Peyer's patch (tissue), 4 donors: ENCODE data around the gene TFAM.

Source experiments
- CTCF ChIP-seq, 6 experiments: fragments of 450-650 bp in 4 of 6; fragments of 200-600 bp in 2 of 6; sonication (generic) in 1 of 6; IDR thresholded peaks; one replicate each; pipeline ENCODE4 v1.5.1; 2017 to 2019; ENCODE audit warnings: antibody characterized with exemption in 6 of 6, mild to moderate bottlenecking in 3 of 6, moderate library complexity in 1 of 6
- POLR2A ChIP-seq, 2 donors: fragments of 450-650 bp; IDR thresholded peaks; one replicate each; pipeline ENCODE4 v1.5.1; 2017; ENCODE audit warnings: antibody characterized with exemption in 2 of 2, mild to moderate bottlenecking in 2 of 2, moderate library complexity in 2 of 2

GRCh38 chr10:58382489-58382995 is 2.7 kb upstream of the TFAM start:
- TF ChIP-seq POLR2A (IDR thresholded peaks at IDR 0.05): no peak
- TF ChIP-seq CTCF (IDR thresholded peaks at IDR 0.05): no peak
